DMS153 treated with DMSO at 0.1 percent for 48 hours (cell line): Measurements from ENCODE around the gene RASSF10.

Experiments
- DNase-seq: peaks from one replicate; lab custom pipeline; 2025; ENCODE audit not compliant: unreplicated experiment; lab: John Stamatoyannopoulos, UW

Gene RASSF10

DNA sequence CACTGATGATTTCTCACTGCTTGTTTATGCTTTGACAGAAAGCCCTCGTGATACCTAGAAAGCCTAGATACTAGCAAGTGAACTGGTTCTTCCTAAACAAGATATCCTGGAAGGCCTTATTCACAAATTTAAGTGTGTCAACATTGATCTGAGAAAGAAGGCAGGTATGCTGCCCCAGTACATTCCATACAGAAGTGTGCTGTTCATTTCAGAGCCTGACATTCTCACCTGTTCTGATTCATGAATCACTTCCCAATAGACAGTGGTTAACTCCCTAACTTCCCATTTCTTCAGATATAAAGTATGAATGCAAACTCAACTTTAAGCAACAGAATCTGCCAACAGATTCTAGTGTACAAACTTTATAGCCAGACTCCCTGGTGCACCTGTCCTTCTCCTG lies 15.5 kb upstream of the RASSF10 start:
- no peak for DNase-seq

DNA sequence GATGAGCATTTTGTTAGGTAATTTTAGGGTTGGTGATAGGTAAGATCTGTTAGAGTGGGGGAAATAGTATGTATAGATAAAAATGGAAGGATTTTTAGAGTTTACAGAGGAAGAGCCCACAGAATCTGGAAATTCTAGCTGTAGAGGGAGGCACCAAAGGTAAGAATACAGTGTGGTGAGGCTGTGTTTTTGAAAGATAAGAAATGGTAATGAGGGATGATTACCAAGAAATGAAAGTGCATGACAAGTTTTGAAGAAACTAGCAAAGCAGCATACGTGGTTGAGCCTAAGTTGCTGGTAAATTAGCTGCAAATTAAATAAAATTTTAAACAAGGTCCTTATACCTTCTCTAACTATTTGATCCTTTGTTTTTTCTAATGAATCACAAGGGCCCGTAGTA lies 14.6 kb upstream of the RASSF10 start:
- DNase-seq, result no peak

DNA sequence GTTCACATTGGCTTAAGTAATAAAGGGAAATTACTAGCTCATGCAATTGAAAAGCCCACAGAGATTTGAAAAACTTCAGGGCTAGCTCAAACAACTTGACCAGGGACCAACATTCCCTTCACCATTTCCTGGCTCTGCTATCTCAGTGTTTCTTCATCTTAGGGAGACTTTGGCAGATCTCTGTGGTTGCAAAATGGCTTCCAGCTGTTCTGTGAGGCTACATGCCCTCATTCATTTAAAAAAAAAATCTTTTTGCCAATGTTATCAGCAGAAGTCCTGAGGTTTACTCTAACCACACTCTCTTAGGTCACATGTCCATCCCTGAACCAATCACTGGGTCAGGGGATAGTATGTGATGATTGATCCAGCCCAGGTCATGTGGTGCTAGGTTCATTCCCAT lies 13.9 kb upstream of the RASSF10 start:
- DNase-seq, result no peak

DNA sequence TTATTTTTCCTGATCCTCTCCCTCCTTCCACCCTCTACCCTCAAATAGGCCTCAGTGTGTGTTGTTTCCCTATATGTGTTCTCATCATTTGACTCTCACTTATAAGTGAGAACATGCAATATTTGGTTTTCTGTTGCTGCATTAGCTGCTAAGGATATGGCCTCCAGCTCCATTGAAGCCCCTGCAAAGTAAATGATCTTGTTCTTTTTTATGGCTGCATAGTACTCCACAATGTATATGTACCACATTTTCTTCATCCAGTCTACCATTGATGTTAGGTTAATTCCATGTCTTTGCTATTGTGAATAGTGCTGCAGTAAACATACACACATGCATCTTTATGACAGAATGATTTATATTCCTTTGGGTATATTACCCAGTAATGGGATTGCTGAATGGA lies 13.3 kb upstream of the RASSF10 start:
- no peak for DNase-seq

DNA sequence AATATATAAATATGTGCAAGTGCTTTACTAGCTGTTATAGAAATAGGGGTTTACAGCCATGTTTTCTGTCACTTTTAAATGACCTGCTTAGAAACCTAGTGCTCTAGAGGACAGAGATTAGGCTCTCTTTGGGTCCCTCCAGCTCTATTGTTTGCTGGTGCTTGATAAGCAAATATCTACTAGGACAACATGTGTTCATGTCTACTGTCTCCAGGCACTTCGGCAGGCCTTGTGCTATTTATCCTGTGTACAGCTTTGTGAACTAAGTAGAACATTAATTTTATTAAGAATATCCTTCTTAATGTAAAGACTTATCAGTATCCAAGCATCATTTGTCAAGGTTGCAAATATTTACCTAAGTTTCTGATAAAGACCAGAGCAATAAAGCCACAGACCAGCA lies 11.9 kb upstream of the RASSF10 start:
- no peak for DNase-seq

DNA sequence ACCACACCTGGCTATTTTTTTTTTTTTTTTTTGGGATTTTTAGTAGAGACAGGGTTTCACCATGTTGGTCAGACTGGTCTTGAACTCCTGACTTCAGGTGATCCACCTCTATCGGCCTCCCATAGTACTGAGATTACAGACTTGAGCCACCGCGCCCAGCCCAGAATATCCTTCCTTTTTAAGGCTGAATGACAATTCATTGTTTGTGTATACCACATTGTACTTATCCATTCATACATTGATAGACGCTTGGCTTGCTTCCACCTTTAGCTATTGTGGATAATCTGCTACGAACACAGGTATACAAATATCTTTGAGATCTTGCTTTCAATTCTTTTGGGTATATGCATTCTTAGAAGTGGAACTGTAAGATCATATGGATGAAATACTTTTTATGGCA lies 10.8 kb upstream of the RASSF10 start:
- no peak for DNase-seq

DNA sequence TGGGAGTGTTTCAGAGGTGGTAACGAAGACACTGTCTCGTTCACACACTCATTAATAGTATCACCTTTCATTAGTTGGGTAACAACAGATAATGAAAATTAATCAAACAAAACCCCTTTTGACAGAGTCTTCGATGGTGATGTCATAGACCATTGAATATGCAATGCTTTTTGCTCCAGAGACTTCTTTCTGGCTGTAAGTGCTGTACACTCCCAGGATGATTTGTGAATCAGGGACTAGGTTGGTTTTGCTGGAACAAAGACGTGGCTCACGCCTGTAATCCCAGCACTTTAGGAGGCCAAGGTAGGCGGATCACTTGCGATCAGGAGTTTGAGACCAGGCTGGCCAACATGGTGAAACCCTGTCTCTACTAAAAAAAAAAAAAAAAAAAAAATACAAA lies 9.5 kb upstream of the RASSF10 start:
- no peak for DNase-seq

DNA sequence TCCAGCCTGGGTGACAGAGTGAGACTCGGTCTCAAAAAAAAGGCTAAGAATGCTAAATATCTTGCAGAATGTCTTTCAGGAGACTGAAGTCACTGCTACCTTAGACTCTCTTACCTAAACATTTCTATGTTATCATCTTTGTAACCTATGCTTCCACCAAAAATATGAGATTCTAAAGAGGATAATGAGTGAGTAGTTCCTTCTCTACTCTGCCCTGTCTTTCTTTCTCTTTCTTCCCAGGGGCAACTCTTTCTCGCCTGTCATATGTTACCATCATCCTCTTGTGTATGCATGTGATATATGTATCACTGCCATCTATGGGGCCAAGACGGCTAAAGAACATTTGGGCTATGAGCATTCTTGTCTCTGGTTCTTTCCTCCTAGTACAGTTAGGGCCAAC lies 9.0 kb upstream of the RASSF10 start:
- no peak for DNase-seq

DNA sequence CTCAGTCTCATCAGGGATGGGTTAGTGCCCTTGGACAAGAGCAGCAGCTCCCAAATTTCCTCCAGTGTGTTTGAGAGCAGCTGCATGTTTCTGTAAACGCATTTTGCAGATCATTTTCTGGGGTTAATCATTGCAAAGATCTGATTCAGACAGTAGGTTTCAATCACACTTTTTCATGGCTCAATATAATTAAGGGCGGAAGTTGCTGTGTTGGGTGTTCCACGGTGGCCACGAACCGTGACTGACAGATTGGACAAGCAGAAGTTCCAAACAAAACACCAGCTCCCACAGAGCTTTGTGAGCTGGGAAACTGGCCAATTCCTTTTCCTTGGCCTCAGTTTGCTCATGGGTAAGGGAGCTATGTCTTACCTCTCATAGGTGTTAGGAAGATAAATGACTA lies 8.4 kb upstream of the RASSF10 start:
- no peak for DNase-seq

DNA sequence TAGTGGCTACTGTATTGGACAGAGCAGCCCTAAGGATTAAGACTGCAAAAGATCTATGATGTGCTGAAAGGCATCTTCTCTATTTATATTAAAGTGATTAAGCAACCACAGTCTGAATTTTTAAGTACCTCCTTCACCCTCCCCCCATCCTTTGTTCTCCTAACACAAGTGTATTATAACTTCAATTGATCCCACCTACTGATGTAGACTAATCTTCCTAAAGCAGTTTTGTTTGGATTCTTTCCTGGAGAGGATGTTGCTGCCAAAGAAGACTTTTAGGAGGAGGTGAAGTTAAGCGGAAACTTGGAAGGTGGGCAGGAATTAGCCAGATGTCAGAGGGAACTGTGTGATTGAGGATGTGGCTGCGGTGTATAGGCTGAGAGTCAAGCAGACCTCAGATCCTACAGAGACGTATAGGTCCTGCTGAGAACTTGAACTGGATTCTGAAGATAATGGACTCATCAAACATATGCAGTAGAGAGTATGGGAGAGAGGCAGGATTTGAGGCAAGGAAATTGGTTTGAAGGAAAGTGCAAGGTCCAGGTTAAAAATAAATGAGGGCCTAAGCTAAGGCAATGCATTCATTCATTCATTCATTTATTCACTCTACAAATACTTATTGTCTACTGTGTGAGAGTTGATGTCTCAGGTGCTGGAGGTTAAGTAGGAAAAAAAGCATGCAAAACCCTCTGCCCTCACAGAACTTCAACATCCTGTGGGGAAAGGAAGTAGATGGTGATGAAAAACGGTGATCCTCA lies 5.2 kb upstream of the RASSF10 start:
- no peak for DNase-seq

DNA sequence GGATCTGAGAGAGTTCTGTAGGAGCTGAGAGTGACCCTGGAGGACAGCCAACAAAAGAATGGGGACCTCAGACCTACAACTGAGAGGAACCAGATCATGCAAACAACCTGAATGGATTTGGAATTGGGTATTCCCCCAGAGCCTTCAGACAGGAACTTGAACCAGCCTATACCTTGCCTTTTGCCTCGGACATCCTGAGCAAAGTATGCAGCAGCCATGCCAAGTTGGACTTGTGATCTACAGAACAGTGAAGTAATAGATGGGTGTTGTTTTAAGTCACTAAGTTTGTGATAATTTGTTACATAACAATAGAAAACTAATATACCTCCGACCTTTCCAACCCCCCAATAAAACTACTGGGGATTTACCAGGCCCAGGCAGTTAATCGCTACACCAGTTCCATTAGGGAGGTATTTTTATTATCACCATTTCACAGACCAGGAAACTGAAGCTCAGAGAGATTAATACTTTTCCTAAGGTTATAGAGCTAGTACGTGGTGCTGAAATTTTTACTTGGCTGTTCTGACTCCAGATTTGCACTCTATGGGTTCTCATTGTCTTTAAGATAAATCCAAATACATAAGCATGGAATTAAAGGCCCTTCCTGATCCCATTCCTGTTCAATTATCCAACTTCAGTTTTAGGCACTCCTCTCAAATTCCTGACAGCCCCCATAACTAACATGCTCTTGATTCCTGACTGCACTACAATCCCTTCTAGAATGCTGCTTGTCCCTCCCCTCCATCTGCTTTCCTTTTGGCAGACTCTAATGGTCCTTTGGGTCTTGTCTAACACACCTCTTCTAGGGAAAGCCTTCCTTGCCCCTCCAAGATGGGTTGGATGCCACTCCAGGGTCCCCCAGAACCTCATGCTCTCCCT lies 1.7 kb upstream of the RASSF10 start:
- no peak for DNase-seq

DNA sequence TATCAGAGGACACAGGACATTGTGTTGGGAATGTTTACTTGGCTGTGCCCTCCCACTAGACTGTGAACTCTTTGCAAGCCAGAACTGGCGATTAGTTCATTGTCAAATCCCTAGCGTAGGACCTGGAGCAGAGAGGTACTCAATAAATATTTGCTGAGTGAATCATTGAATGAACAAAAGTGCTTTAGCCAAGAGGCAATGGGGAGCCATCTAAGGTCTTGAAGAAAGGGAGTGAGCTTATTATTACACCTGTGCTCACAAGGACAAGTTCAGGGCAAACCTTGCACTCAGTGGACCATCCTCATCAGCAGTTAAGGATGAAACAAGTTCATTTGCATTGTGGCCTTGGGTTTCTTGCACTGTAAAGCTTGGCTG lies 1.1 kb upstream of the RASSF10 start:
- DNase-seq, result peak; percentile 39

DNA sequence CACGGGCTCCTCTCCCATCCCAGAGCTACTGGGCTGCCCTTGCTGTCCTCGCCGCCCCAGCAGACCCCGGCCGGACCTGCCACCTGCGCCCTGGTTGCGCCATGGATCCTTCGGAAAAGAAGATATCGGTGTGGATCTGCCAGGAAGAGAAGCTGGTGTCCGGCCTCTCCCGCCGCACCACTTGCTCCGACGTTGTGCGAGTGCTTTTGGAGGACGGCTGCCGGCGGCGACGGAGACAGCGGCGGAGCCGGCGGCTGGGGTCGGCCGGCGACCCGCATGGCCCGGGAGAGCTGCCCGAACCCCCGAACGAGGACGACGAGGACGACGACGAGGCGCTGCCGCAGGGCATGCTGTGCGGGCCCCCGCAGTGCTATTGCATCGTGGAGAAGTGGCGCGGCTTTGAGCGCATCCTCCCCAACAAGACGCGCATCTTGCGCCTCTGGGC lies 382 bp downstream of the RASSF10 start:
- no peak for DNase-seq

DNA sequence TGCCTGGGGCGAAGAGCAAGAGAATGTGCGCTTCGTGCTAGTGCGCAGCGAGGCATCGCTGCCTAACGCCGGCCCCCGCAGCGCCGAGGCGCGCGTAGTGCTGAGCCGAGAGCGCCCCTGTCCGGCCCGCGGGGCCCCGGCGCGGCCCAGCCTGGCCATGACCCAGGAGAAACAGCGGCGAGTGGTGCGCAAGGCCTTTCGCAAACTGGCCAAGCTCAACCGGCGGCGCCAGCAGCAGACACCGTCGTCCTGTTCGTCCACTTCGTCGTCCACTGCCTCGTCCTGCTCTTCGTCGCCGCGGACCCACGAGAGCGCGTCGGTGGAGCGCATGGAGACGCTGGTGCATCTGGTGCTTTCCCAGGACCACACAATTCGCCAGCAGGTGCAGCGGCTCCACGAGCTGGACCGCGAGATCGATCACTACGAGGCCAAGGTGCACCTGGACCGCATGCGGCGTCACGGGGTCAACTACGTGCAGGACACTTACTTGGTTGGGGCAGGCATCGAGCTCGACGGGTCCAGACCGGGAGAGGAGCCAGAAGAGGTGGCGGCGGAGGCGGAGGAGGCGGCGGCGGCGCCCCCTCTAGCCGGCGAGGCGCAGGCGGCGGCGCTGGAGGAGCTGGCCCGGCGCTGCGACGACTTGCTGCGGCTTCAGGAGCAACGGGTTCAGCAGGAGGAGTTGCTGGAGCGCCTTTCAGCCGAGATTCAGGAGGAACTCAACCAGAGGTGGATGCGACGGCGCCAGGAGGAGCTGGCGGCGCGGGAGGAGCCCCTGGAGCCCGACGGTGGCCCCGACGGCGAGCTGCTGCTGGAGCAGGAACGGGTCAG lies 1.0 kb downstream of the RASSF10 start:
- DNase-seq, result no peak

DNA sequence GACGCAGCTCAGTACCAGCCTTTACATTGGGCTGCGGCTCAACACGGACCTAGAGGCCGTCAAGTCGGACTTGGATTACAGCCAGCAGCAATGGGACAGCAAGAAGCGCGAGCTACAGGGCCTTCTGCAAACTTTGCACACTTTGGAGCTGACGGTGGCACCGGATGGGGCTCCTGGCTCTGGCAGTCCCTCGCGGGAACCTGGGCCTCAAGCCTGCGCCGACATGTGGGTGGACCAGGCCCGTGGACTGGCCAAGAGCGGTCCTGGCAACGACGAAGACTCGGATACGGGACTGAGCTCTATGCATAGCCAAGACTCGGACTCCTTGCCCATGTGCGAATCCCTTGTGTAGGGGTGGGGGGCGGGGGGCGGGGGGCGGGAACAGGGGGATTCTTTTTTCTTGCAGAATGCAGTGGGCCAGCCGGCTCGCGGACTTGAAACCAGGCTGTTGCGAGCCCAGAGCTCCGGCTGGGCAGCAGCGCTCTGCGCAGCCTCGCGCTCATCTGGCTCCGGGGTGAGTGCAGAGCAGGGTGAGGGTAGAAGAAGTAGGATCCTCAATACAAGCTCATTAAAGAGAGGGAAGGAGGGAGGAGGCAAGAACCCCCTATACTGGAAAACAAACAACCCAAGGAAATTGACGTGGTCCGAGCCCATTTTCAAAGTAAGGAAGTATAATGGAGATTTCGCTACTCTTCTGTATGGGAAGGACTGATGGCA lies 1.8 kb downstream of the RASSF10 start:
- DNase-seq, result no peak

DNA sequence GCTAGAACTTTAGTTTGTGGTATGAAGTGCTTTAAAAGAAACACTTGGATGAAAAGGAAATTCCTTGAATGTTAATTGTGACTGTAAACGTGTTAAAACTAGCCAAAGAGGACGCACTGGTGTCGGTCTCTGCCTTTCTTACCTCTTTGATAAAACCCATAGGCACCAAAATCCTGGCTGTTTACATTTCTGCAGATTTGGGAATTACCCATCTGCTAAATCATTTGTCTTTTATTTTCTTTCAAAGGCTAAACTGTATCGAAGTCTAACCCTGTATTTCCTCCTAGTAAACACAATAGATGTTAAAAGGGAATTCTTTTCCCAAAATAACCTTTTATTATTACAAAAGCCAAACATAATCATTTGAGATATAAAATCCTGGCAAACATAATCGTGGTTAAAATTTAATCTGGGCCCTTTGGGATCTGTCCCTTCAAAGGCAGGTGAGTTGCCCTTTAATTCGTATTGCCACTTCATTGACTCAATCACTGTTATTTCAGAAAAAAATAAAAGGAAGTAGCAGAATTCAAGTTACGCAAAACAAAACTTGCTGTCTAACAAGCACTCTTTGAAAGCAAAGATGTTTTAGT lies 2.4 kb downstream of the RASSF10 start:
- DNase-seq, result no peak

DNA sequence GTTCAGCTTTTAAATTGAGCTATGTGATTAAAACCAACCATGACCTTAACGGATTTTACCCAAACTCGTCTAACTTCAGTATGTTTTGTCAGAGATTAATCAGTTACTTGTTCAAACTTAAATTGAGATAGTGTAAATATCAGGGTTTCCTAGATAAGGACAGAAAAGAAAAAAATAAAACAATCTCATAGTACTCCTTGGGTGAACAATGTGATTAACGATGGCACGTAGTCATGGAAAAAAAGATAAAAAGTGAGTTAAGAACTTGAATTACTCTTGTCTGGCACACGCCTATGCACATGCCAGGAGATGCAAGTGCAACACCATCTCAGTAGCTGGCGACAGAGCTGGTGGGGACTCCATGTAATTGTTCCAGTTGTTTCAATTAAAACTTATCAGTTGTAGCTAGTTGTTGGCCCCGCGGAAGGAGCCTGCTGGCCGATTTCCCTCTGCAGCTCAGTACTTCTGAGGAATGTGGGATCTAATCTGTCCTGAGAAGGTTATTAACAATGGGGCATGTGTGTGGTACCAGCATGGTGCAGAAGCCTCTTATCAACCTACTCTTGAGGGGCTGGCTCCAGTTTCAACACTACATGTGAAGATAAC lies 3.0 kb downstream of the RASSF10 start:
- DNase-seq, result no peak

DNA sequence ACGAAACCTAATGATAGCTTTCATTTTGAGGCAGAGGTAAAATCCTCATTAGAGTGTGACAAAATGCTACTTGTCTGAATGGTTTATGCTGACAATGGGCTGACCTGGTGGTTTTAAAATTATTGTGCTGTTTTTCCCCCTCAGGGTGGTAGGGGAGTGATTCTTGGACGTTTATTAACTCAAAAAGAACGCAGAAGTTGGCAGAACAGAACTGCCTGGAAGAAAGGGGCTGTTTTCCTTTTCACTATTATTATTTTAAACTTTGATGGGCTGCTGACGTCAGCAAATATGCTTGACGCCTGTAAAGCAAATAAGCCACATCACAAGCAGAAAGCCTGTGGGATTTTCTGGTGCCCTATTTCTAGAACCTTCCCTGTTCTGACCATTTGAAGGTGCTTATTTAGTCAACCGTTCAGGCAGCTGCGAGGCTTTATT lies 4.0 kb downstream of the RASSF10 start:
- DNase-seq, result no peak

DNA sequence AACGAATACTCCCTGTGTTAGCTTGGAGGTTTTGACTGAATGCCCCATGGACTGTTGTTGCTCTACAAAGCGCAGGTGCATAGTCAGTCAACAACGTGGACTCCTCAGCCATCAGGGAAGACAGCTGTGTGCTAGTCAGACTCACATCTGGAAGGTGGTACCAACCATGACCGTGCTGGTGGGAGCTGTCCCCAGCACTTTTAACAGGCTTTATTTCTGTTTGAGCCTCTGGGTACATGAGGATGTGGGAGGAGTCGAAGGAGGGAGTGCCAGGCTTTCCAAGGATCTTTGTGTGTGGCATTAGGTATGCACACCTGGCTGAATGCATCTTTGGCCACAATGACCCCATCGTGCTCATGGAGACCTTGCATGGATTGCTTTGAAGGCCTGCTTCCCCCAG lies 6.6 kb downstream of the RASSF10 start:
- DNase-seq, result no peak

DNA sequence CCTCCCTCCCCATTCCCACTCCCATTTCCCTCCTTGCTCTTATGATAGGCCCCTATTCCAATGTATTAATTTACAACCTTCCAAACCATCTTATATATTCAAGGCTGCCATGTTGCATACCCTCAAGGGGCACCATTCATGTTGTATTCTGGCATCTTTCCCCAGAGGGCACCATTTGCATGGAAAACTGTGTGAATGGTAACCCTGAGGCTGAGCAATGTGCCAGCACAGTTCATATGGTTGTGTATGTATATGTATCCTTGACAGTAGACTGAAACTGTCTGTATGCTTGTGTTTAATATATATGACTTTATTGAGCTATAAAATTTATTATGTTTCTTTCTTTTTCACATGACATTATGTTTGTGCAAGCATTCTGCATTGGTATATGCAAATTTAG lies 7.3 kb downstream of the RASSF10 start:
- DNase-seq, result peak; percentile 66
